H1 (cell line): ENCODE data around the gene ACER3. TPM values are rescaled to one million over a fixed set of nuclear protein-coding genes. Genes with fewer than 3 reads are reported as not detected.

Experiments used
- CTCF ChIA-PET: fragments of 300-600 bp; sonication (Branson Sonifier 250); formaldehyde crosslinking; loops from one replicate; lab custom pipeline; 2021; ENCODE audit not compliant: partially characterized antibody; lab: Charles Lee
- POLR2A ChIA-PET: fragments of 300-600 bp; sonication (Branson Sonifier 250); formaldehyde crosslinking; loops from one replicate; lab custom pipeline; 2021; ENCODE audit warnings: inconsistent platforms; ENCODE audit not compliant: partially characterized antibody; lab: Charles Lee
- DNase-seq, 2 experiments: peaks; one replicate each; pipeline versions ENCODE4 v3.0.0 to v3.0.0-alpha.2; 2010 to 2022; ENCODE audit warnings: low spot score in 2 of 2, low read depth in 1 of 2, mixed read lengths in 1 of 2
- FAIRE-seq: peaks from 2 replicates; lab custom pipeline; 2011; peaks lifted over from hg19 to GRCh38; lab: Jason Lieb, UNC
- H2AFZ ChIP-seq: 2 replicates; pipeline ENCODE4 v1.8.1; 2012; ENCODE audit warnings: low read length, inconsistent platforms
- H2AK5ac ChIP-seq: 2 replicates; pipeline ENCODE4 v1.6.1; 2013; ENCODE audit warnings: low read depth, low read length
- H2BK120ac ChIP-seq: replicated peaks from 2 replicates; pipeline ENCODE3; 2013; ENCODE audit warnings: low read depth, low read length, inconsistent platforms
- H2BK12ac ChIP-seq: 2 replicates; pipeline ENCODE4 v1.6.1; 2013; ENCODE audit warnings: low read depth, low read length
- H2BK15ac ChIP-seq: 2 replicates; pipeline ENCODE4 v1.6.1; 2013; ENCODE audit warnings: low read length
- H2BK20ac ChIP-seq: 2 replicates; pipeline ENCODE4 v1.6.1; 2013; ENCODE audit warnings: low read length
- H2BK5ac ChIP-seq: 2 replicates; pipeline ENCODE4 v1.6.1; 2013; ENCODE audit warnings: low read depth, low read length
- H3K14ac ChIP-seq: 2 replicates; pipeline ENCODE4 v1.6.1; 2013; ENCODE audit warnings: inconsistent platforms; ENCODE audit not compliant: insufficient read length
- H3K18ac ChIP-seq: 2 replicates; pipeline ENCODE4 v1.6.1; 2013; ENCODE audit warnings: low read length; ENCODE audit errors: extremely low read depth
- H3K23ac ChIP-seq: 2 replicates; pipeline ENCODE4 v1.6.1; 2013; ENCODE audit warnings: inconsistent platforms; ENCODE audit not compliant: insufficient read length
- H3K23me2 ChIP-seq: 2 replicates; pipeline ENCODE4 v1.6.1; 2013; ENCODE audit warnings: low read depth, low read length
- H3K27ac ChIP-seq: 2 replicates; pipeline ENCODE4 v1.6.1; 2011; ENCODE audit warnings: low read depth, low read length, inconsistent platforms
- H3K27me3 ChIP-seq, 4 experiments: replicated peaks in 1 of 4; 1 replicate in 1 of 4; 2 replicates in 3 of 4; pipeline versions ENCODE4 v1.6.1 to v1.8.1; 2011 to 2013; ENCODE audit warnings: low read length in 3 of 4, mild to moderate bottlenecking in 3 of 4, inconsistent platforms in 2 of 4, mixed read lengths in 2 of 4, moderate library complexity in 1 of 4; ENCODE audit not compliant: control insufficient read depth in 3 of 4, insufficient read depth in 3 of 4; ENCODE audit errors: extremely low read depth in 1 of 4
- H3K36me3 ChIP-seq, 4 experiments: 2 replicates each; pipeline versions ENCODE4 v1.6.1 to v1.8.1; 2011 to 2013; ENCODE audit warnings: mild to moderate bottlenecking in 4 of 4, low read length in 3 of 4, moderate library complexity in 2 of 4, control low read depth in 1 of 4, inconsistent platforms in 1 of 4; ENCODE audit not compliant: insufficient read depth in 4 of 4, control insufficient read depth in 2 of 4
- H3K4ac ChIP-seq: replicated peaks from 2 replicates; pipeline ENCODE3; 2013; ENCODE audit warnings: low read length, low read depth, mixed read lengths, inconsistent platforms; ENCODE audit not compliant: insufficient read length
- H3K4me1 ChIP-seq, 4 experiments: replicated peaks in 1 of 4; 1 replicate in 1 of 4; 2 replicates in 3 of 4; pipeline versions ENCODE4 v1.6.1 to v1.8.1; 2011 to 2013; ENCODE audit warnings: low read length in 3 of 4, inconsistent platforms in 2 of 4, mixed read lengths in 1 of 4; ENCODE audit not compliant: insufficient read depth in 4 of 4, control insufficient read depth in 3 of 4
- H3K4me2 ChIP-seq, 2 experiments: 2 replicates each; pipeline versions ENCODE4 v1.6.1 to v1.8.1; 2011 to 2013; ENCODE audit warnings: low read depth in 2 of 2, low read length in 2 of 2, control low read depth in 1 of 2, inconsistent platforms in 1 of 2, mild to moderate bottlenecking in 1 of 2; ENCODE audit not compliant: insufficient read depth in 1 of 2
- H3K4me3 ChIP-seq, 4 experiments: fragments of 200-600, 300-600 bp in 1 of 4; sonication (generic), shearing (Covaris generic), sonication (Bioruptor Twin) in 1 of 4; 2 replicates each; pipeline versions ENCODE4 v1.5.1 to v1.8.1; 2011 to 2016; ENCODE audit warnings: low read length in 4 of 4, low read depth in 3 of 4, control low read depth in 2 of 4, inconsistent platforms in 2 of 4, mild to moderate bottlenecking in 2 of 4, mixed read lengths in 1 of 4, moderate library complexity in 1 of 4; ENCODE audit not compliant: insufficient read depth in 2 of 4; ENCODE audit errors: extremely low read depth in 1 of 4
- H3K56ac ChIP-seq: replicated peaks from 2 replicates; pipeline ENCODE3; 2013; ENCODE audit warnings: low read depth, mild to moderate bottlenecking, mixed read lengths, low read length, inconsistent platforms; ENCODE audit not compliant: insufficient read length
- H3K79me1 ChIP-seq: 2 replicates; pipeline ENCODE4 v1.6.1; 2013; ENCODE audit warnings: low read depth, low read length, control low read depth
- H3K79me2 ChIP-seq, 2 experiments: 2 replicates each; pipeline versions ENCODE4 v1.6.1 to v1.8.1; 2012 to 2013; ENCODE audit warnings: low read length in 2 of 2, mild to moderate bottlenecking in 2 of 2, inconsistent platforms in 1 of 2; ENCODE audit not compliant: insufficient read depth in 2 of 2, control insufficient read depth in 1 of 2
- H3K9ac ChIP-seq, 4 experiments: replicated peaks in 1 of 4; 1 replicate in 1 of 4; 2 replicates in 3 of 4; pipeline versions ENCODE4 v1.6.1 to v1.8.1; 2011 to 2013; ENCODE audit warnings: low read depth in 3 of 4, low read length in 3 of 4, control low read depth in 2 of 4, mild to moderate bottlenecking in 2 of 4, moderate library complexity in 2 of 4, inconsistent platforms in 1 of 4; ENCODE audit errors: extremely low read depth in 1 of 4
- H3K9me3 ChIP-seq, 2 experiments: 2 replicates each; pipeline versions ENCODE4 v1.6.1 to v1.8.1; 2012 to 2013; ENCODE audit warnings: mild to moderate bottlenecking in 2 of 2, moderate library complexity in 2 of 2, control low read depth in 1 of 2, inconsistent platforms in 1 of 2, low read depth in 1 of 2, low read length in 1 of 2, mixed read lengths in 1 of 2; ENCODE audit not compliant: insufficient read depth in 2 of 2
- H4K20me1 ChIP-seq, 2 experiments: replicated peaks in 1 of 2; 2 replicates each; pipeline versions ENCODE3 to v1.8.1; 2011 to 2013; ENCODE audit warnings: inconsistent platforms in 2 of 2, low read length in 2 of 2, mild to moderate bottlenecking in 1 of 2; ENCODE audit not compliant: insufficient read depth in 2 of 2, control insufficient read depth in 1 of 2
- H4K5ac ChIP-seq: 2 replicates; pipeline ENCODE4 v1.6.1; 2013; ENCODE audit warnings: low read length, low read depth, mixed read lengths, inconsistent platforms; ENCODE audit not compliant: insufficient read length
- H4K8ac ChIP-seq: 2 replicates; pipeline ENCODE4 v1.8.0; 2013; ENCODE audit warnings: mild to moderate bottlenecking, moderate library complexity, low read length, inconsistent platforms; ENCODE audit not compliant: insufficient read depth; ENCODE audit errors: extremely low read depth
- H4K91ac ChIP-seq: replicated peaks from 2 replicates; pipeline ENCODE3; 2013; ENCODE audit warnings: low read length, mixed read lengths, inconsistent platforms; ENCODE audit not compliant: insufficient read length
- GABPA ChIP-seq: IDR thresholded peaks from 2 replicates; pipeline ENCODE4 v1.6.1; 2011; ENCODE audit warnings: mild to moderate bottlenecking, low read length, moderate library complexity, borderline replicate concordance; ENCODE audit not compliant: insufficient read depth
- SIN3A ChIP-seq, 2 experiments: IDR thresholded peaks in 1 of 2; conservative IDR thresholded peaks in 1 of 2; 2 replicates each; pipeline ENCODE4 v1.6.1; 2011 to 2012; ENCODE audit warnings: low read length in 2 of 2, improper control_type of control experiment in 1 of 2, low read depth in 1 of 2, mild to moderate bottlenecking in 1 of 2
- TCF12 ChIP-seq: IDR thresholded peaks from 2 replicates; pipeline ENCODE4 v1.6.1; 2011; ENCODE audit warnings: low read depth, mild to moderate bottlenecking, low read length
- WGBS, 2 experiments: shearing (Covaris generic) in 1 of 2; methylation state at CpG; one replicate each; pipeline versions ENCODE4 v1.1.6 to v1.1.7; 2013 to 2015; ENCODE audit warnings: low lambda C conversion rate in 2 of 2, mixed read lengths in 2 of 2, inconsistent platforms in 1 of 2, low coverage in 1 of 2, missing lambda C conversion rate in 1 of 2; ENCODE audit not compliant: insufficient replicate concordance in 2 of 2, insufficient coverage in 1 of 2, insufficient read length in 1 of 2; ENCODE audit errors: extremely low coverage in 1 of 2, missing lambda C conversion rate in 1 of 2; 5-methylcytosine and 5-hydroxymethylcytosine counted together
- polyA plus RNA-seq, 7 experiments: library from polyadenylated mRNA; depleted of rRNA in 3 of 7; stranded (reverse) in 5 of 7; unstranded in 2 of 7; fragments of >200 nt in 5 of 7; fragments of 200-250 nt in 2 of 7; gene quantifications; 1 replicate in 5 of 7; 2 replicates in 1 of 7; 4 replicates in 1 of 7; pipeline versions ENCODE4 v1.2.1 to v1.2.3, GENCODE V29; 2011 to 2013; ENCODE audit warnings: missing spikeins in 2 of 7, mixed read lengths in 2 of 7
- total RNA-seq: library from RNA; stranded (reverse); fragmentation: NEBNext Ultra II Directional; extraction: Animal tissue kit (Norgen Biotek cat#: 25700); gene quantifications from 2 replicates; pipeline ENCODE4 v1.2.1, GENCODE V29; 2021

The ACER3 gene
- total and polyA plus RNA-seq, 2 of the 8 experiments (the other 6 are each of a cell fraction or from before 2014, with no cell fraction given), result 5.7 to 16.2 TPM

DNA sequence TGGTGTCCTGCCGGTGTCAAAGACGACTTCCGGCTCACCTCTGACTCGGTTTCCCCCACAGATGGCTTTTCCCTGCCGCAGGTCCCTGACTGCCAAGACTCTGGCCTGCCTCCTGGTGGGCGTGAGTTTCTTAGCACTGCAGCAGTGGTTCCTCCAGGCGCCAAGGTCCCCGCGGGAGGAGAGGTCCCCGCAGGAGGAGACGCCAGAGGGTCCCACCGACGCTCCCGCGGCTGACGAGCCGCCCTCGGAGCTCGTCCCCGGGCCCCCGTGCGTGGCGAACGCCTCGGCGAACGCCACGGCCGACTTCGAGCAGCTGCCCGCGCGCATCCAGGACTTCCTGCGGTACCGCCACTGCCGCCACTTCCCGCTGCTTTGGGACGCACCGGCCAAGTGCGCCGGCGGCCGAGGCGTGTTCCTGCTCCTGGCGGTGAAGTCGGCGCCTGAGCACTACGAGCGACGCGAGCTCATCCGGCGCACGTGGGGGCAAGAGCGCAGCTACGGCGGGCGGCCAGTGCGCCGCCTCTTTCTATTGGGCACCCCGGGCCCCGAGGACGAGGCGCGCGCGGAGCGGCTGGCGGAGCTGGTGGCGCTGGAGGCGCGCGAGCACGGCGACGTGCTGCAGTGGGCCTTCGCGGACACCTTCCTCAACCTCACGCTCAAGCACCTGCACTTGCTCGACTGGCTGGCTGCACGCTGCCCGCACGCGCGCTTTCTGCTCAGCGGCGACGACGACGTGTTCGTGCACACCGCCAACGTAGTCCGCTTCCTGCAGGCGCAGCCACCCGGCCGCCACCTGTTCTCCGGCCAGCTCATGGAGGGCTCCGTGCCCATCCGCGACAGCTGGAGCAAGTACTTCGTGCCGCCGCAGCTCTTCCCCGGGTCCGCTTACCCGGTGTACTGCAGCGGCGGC, 179.0 kb downstream of the ACER3 start:
- Histone ChIP-seq H4K20me1 (no peaks in the 10 kb centered on the region), H3K4me1 (peaks cover 0 to 9% (median 4%) of the 10 kb centered on the region in 4 experiments; a peak in 5 of 7 replicates), H3K4me2 (peak overlapping the region; percentile 64 to 68), H4K5ac (no peak overlapping the region), H2BK120ac (no peak overlapping the region), H2AFZ (peak overlapping the region; percentile 3; the same call in 1 of the 2 replicates), H3K4me3 (peak overlapping the region; percentile 9 to 51 (median 17); a peak in 5 of 8 replicates), H4K8ac (peak overlapping the region; percentile 92), H3K56ac (no peak overlapping the region), H2BK15ac (0 out of 2 replicates have a peak overlapping the region, but pooled peaks have one; percentile 61), H2AK5ac (no peak overlapping the region), H3K23ac (no peak overlapping the region), H3K36me3 (peaks cover 0 to 6% (median 0%) of the 10 kb centered on the region in 4 experiments; a peak in 1 of 8 replicates), H3K27ac (no peak overlapping the region), H3K27me3 (peaks cover 14 to 34% (median 30%) of the 10 kb centered on the region in 4 experiments), H3K79me1 (no peaks in the 10 kb centered on the region), H3K14ac (no peak overlapping the region), H3K9me3 (peaks cover 0 to 8% of the 10 kb centered on the region in 2 experiments; a peak in 2 of 4 replicates), H3K79me2 (no peaks in the 10 kb centered on the region), H2BK5ac (no peak overlapping the region), H3K18ac (no peak overlapping the region; the same call in none of the 2 replicates), H4K91ac (peak overlapping the region; percentile 19), H2BK12ac (peak overlapping the region; percentile 84; the same call in 1 of the 2 replicates), H3K23me2 (peaks cover 4% of the 10 kb centered on the region; the same call in 1 of the 2 replicates), H3K9ac (no peak overlapping the region; a peak in 1 of 7 replicates), H2BK20ac (peak overlapping the region; percentile 48; the same call in 1 of the 2 replicates), H3K4ac (no peak overlapping the region)
- ChIA-PET POLR2A (interaction anchor here (1.2 to 1.3 kb wide), 2 partner anchors 27 to 119 kb away, joined by 3 read pairs; partner anchors contain the start of gene CAPN5), CTCF (interaction anchor here (0.6 to 4.0 kb wide), 32 partner anchors 7 to 854 kb away, joined by 3 to 40 read pairs (median 5); no protein-coding TSS in a partner anchor)
- no peak for FAIRE-seq
- WGBS, 2 experiments, result 36% methylated on average over 77 of the region's 109 CpGs; no CpG with 5 or more reads in 1 of the 2 experiments
- peak in 1 of 2 experiments; percentile 86 for DNase-seq
- TF ChIP-seq TCF12, result 0 out of 2 replicates have a peak, but pooled peaks have one; percentile 25
- no peak; the same call in 1 of the 2 replicates for TF ChIP-seq GABPA
- no peak for TF ChIP-seq SIN3A (conservative IDR thresholded peaks at IDR 0.05 in 1 of 2, IDR thresholded peaks at IDR 0.05 in 1 of 2; ENCODE audit: low read depth in 1 of 2, low read length in 2 of 2)
